DLD1 (cell line): ENCODE measurements around the gene ZFYVE28.
"Not testable (repeated sequence)": the region's sequence is repeated elsewhere in the genome, so short reads cannot be mapped to it uniquely, and the experiment has no call there.

Experiments used
- in situ Hi-C: cut with HindIII; loops from 2 replicates; pipeline ENCODE4 v1.10.0; 2017; ENCODE audit warnings: low sequenced_read_pairs

ZFYVE28 gene

DNA sequence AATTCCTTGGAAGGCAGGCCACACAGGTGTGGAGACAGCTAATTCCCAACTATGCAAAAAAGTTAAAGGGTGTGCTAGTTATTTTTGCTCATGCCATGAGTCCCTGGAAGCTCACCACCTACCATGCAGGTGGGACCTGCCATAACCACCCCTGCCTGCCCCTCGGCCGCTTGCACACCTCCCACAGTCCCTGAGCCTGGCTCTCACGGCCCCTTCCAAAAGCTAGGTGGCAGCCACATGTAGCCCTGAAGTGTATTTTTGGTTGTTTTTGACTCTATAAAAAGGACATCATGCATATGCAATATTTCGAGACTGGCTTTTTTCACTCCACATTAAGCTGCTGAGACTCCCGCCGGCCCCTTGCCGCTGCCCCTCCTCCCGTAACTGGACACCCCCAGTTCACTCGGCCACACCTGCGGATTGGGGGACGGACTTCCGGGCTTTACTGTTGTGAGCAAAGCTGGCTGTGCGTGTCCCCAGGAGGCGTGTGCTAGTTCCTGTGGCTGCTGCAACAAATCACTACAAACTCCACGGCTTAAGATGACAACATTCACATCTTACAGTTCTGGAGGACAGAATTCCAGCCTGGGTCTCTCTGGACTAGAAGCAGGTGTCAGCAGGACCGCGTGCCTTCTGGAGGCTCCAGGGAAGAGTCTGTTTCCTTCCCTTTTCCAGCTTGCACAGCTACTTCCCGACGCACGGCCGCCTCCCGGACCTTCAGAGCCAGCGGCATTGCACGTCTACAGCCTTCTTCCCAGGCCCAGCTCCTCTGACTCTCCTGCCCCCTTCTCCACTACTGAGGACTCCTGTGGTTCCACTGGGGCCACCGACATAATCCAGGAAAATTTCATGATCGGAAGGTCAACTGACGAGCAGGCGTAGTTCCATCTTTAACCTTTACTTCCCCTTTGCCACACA lies 24.8 kb downstream of the ZFYVE28 start:
- in situ Hi-C loops: loop anchor here (10.0 kb wide), 1 partner anchor 149 kb away; the partner anchor contains the start of genes HAUS3 and POLN

DNA sequence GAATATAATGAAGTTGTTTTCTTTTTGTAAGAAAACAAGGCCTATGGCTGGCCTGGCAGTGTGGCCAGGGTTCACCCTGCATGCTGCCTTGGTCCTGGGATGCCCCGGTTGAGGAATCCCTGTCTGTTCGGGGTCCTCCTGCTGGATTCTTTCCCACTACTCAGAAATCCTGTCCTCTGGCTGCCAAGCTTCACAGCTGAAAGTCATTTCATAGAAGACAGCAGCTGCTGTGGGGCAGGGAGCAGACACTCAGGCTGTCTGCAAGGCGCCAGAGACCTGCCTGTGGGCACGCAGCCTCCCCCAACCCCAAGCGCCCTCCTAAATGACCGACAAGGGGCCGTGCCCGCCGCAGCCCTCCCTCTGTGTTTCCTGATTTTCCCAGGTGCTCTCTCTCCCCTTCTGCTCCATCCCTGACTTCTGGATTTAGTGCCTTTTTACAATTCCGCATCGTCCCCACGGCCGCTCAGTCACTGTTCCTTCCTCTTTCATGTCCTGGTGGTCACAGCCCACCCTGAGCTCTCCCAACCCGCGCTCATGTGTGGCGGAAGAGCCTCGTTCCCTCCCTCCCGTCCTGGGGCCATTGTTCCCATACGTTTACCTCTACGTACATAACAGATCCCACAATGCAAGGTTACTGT lies 27.5 kb downstream of the ZFYVE28 start:
- in situ Hi-C loops: loop anchor here (10.0 kb wide), 1 partner anchor 146 kb away; the partner anchor contains the start of genes HAUS3 and POLN

DNA sequence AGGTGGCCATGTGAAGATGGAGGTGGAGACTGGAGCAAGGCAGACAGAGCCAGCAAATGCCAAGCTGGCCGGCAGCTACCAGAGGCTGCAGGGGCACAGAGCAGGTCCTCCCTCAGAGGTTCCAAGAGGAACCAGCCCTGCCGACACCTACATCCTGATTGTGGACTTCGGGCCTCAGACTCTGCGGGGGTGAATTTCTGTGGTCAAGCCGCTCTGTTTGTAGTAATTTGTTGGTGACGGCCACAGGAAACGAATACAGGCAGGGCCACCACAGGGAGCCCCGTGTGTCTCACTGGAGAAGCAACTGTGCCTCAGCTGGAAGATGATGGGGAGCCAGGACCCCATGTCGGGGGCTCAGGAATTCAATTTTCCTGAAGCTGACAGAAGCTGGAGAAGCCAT lies 28.3 kb downstream of the ZFYVE28 start:
- in situ Hi-C loops: loop anchor here (10.0 kb wide), 1 partner anchor 145 kb away; the partner anchor contains the start of genes HAUS3 and POLN

DNA sequence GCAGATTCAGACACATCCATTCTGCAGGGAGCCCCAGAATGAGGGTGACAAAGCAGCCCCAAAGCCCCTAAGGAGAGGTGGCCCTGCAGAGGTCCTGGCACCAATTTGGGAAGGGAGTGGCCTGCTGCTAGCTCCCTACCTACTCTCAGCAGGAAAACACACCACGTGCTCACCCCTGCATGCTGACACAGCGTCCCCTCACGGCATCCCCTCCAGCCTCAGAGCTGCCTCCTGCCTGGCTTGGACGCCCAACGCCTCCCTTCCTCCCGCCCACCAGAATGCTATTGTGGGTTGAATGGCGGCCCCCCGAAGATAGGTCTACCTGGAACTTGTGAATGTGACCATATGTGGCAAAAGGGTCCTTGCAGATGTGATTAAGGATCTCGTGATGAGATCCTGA lies 28.8 kb downstream of the ZFYVE28 start:
- in situ Hi-C loops: loop anchor here (10.0 kb wide), 1 partner anchor 145 kb away; the partner anchor contains the start of genes HAUS3 and POLN

DNA sequence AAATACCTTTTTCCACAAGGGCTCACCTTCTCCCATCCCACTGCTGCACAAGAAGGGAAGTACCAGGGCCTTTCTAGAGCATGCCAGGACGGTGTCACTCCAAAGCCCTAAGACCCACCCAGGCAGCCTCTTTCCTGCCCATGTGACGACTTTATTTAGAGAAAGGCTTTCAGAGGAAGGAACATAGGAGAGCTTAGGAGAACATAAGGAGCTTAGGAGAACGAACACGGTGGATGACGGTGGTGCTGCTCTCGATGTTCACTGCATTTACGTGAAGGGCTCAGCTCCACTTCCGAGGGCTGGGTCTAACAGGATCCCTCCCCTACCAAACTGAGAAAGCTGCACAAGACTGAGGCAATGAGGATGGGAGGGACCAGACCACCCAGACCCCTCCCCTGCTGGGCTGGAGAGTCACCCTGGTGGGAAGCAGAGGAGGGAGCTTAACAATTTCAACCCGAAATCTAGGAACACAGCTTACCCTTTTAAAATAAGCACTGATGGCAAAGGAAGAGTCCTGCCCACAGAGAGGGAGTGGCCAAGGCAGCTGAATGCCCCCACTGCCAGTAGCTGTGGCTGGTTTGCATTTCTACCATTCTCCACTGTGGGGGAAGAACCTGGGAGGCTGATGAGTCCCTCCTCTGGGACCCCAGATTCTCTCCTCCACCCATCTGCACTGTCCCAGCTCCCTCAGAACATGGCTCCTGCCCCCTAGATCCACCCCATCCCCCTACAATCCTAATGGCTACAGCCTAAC lies 29.8 kb downstream of the ZFYVE28 start:
- in situ Hi-C loops: no loop called here

DNA sequence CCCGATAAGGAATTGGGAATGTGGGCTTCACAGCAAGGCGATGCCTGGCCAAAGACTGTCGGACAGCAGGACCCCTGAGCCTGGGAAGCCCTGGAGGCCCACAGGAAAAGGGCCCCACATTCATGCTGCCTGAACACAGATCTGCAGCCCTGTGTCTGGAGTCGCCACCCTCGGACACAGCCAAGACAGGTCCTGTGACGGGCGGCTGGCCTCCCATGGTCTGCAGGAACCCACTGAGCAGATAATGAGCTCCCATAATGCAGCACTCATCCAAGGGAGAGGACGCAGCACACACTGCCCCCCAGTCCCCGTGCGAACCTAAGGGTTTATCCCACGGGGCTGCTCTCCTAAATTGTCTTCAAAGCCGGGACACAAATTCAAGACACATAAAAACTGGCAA lies 30.6 kb downstream of the ZFYVE28 start:
- in situ Hi-C loops: no loop called here

DNA sequence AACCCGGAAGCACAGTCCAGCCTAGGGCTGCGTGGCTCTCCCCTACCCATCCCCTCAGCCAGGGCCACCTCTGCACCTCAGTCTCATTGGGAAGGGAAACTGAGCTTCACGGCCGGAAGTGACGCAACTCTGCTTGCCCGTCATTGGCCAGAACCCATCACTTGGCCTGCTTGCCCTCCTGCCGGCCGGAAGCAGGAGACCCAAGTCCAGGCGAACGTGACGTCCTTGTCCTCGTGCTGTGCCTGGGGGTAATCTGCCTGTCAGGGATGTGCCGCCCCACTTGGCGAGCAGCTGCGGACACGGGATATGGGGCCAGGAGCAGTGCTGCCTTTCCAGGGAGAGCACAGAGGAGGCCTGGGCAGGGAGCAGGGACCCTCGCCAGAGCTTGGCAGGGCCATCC lies 31.2 kb downstream of the ZFYVE28 start:
- in situ Hi-C loops: no loop called here

DNA sequence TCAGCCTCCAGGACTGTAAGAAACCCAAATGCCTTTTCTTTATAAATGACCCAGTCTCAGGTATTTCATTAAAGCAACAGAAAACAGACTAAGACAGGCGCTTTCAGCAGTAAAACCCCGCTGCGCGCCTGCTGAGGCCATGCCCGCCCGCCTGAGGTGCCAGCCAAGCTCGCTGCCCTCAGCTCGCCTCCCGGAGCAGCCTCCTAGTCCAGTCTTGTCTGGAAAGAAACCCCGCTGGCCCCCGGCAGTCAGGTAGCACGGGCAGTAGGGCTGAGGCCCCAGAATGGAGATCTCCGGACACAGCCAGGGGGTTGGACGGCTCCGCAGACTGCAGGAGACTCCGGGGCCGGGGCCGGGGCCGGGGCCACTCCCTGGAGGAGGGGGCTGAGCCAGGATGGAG lies 31.7 kb downstream of the ZFYVE28 start:
- in situ Hi-C loops: no loop called here

DNA sequence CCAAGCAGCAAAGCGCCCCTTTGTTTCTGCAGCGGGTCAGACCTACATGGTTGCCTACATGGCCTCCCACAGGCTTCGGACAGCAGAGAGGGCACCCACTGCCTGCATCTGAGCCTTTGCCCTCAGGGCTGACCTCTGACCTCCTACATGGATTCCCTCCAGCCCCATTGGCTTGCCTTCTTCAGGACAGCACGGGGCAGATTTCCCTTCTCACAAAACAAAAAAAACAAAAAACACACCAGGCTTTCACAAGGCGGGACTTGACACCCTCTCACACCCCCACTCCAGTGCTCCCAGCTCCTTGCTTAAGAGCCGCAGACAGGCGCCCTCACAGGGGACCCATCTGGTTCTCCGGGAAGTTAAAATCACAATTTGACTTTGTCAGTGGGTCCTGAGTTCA lies 32.9 kb downstream of the ZFYVE28 start:
- in situ Hi-C loops: no loop called here

DNA sequence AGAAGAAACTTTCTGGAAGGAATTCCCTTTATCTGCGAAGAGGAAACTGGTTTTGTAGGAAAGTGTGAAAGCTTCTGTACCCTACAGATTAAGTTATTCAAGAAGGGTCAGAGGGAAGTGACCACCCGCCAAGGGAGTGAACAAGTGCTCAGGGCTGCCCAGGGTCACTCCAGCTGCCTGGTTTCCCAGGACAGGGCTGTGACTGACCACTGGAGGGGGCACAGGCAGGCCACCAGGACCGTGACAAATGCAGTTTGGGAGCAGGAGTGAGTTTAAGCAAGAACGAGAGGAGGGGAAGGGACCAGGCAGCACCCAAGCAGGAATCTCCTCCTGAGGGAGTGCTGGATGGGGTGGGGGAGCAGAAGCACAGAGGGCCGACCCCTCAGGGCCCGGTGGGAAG lies 34.2 kb downstream of the ZFYVE28 start:
- in situ Hi-C loops: no loop called here

DNA sequence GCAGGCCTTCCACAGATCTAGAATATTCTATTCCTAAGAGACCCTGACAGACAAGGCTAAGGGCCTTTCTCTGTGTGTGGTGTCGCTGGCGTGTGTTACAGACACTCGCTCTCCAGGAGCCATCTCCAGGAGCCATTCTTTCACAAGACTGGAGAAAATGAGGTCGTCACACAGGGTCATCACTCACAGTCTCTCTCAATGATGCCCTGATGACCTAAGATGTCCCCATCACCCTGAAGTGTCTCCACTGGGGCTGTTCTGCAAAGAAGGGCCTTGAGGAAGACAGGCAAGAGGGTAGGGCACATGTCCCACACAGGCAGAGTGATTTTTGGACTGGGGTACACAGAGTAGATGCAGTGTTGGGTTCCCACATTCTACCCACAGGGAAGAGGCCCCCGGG lies 34.7 kb downstream of the ZFYVE28 start:
- in situ Hi-C loops: no loop called here

DNA sequence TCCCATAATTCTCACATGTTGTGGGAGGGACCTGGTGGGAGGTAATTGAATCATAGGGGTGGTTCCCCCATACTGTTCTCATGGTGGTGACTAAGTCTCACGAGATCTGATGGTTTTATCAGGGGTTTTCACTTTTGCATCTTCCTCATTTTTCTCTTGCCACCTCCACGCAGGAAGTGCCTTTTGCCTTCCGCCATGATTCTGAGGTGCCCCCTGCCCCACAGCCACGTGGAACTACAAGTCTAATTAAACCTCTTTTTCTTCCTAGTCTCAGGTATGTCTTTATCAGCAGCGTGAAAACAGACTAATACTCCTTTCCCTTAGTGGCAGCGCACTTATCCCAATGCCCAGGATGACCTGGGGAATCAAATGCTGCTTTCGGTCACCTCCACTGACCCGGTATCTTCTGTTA lies 35.2 kb downstream of the ZFYVE28 start:
- in situ Hi-C loops: not testable (repeated sequence)

DNA sequence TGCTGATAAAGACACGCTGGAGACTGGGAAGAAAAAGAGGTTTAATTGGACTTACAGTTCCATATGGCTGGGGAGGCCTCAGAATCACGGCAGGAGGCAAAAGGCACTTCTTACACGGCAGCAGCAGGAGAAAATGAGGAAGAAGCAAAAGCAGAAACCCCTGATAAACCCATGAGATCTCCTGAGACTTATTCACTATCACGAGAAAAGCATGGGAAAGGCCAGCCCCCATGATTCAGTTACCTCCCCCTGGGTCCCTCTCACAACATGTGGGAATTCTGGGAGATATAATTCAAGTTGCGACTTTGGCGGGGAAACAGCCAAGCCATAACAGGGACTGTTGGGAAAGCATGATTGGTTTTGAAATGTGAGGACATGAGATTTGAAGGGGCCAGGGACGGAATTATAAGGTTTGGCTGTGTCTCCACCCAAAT lies 35.7 kb downstream of the ZFYVE28 start:
- in situ Hi-C loops: not testable (repeated sequence)

DNA sequence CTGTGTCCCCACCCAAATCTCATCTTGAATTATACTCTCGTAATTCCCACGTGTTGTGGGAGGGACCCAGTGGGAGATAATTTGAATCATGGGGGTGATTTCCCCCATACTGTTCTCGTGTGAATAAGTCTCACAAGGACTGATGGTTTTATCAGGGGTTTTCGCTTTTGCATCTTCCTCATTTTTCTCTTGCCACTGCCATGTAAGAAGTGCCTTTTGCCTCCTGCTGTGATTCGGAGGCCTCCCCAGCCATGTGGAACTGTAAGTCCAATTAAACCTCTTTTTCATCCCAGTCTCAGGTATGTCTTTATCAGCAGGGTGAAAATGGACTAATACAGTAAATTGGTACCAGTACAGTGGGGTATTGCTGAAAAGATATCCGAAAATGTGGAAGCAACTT lies 37.9 kb downstream of the ZFYVE28 start:
- in situ Hi-C loops: not testable (repeated sequence)

DNA sequence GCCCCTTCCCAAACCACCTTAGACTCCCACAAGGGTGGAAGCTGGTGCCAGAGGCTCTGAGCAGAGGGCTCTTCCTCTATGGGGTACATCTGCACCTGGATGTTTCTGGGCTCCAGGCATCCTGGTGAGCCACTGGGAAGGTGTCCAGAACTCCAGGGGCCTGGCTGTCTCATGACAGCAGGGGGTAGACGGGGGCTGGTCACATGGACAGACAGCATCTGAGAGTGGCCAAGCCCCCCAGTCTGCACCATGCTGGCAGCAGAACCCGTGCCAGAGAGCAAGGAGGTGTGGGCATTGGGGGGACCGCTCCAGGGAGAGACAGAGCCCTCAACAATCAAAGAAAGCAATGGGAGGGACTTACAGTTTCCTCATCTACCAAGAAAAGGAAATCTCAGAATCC lies 39.5 kb downstream of the ZFYVE28 start:
- in situ Hi-C loops: no loop called here

DNA sequence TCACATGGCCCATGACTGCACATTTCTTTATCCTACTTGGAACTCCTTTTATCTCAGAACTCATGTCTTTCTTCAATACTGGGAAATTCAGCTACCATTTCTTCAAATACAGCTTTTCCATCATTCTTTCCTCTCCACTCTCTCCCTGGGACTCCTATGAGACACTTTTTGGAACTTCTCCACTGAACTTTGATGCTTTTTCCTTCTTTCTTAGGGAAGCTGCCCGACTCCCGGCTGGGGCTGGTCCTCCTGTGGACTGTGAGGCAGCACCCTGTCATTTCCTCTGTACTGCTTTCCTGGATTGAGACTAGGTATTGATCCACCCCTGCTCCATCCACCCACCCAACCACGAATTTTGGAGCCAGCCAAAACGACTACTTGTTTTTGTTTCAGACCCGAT lies 40.0 kb downstream of the ZFYVE28 start:
- in situ Hi-C loops: no loop called here

DNA sequence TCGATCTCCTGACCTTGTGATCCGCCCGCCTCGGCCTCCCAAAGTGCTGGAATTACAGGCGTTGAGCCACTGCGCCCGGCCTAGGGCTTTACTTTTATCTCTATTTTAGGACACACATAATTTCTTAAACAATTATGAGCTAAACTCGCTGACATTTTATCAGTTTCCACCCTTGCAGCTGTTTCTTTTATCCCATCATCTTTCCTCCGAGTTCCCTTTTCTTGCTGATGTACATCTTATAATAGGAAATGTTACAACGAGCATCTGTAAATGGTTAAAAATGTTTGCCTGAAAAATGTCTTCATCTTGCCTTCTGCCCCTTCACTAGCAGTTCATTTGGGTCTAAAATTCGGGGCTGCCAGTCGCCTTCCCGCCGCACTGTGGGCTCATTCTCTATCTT lies 41.2 kb downstream of the ZFYVE28 start:
- in situ Hi-C loops: no loop called here

DNA sequence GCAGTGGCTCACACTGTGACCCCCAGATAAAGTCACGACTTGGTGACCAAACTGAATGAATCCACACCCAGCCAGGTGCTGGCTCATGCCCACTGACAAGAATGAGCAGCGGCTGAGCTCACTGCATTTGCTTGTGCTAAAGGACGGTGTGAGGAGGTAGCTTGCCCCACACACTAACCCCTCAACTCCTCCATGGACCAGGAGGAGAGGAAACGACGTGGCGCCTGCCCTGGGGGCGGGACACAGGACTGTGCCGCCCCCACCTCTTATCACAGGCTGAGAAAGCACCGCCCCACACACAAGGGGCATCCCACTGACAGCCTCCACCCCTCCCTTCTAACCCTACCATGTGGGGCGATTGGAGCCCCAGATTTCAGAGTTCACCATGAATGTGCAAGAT lies 43.0 kb downstream of the ZFYVE28 start:
- in situ Hi-C loops: no loop called here

DNA sequence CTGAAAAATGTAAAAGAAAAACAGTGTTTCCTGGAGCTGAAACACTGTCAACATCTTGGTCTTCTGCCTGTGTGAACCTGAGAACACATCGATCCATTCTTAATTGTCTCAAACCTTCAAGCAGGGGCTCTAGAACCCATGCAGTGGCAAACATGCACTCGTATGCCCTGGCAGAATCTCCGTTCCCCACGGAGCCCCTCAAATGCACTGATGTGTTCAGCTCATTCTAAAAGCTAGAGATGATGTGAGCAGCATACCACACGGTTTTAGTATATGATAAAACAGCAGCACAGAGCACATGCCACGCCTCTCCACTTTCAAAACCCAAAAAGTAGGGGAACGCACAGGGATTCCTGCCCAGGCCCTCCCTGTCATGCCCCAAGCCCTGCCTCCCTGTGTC lies 44.9 kb downstream of the ZFYVE28 start:
- in situ Hi-C loops: no loop called here

DNA sequence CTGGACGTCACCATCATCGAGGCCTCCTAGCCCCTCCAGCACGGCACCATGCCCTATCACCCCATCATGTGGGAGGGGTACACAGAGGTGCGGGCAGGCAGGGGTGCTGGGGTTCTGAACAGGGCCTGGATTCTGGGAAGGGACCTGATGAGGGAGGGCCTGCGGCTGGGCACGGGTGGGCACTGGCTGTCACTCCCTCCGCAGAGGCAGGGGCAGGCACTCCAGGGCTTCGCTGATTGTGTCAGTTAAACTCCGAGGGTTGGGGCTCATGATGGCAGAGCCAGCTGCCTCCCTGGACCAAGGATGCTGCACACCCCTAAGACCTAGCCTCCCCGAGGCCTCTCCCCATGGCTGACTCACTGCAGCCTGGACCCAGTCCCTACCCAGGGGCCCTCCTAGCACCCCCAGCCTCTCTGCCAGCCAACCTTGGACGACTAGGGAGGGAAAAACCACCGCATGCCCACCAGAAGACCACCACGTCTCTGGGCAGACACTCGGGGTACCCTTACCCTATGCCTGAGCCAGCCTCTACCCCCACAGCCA lies 45.9 kb downstream of the ZFYVE28 start:
- in situ Hi-C loops: no loop called here
